NT2/D1 (cell line): ENCODE data around the gene CAMTA1.
"Not testable (repeated sequence)": the region's sequence is repeated elsewhere in the genome, so short reads cannot be mapped to it uniquely, and the experiment has no call there.

Experiments
- DNase-seq: peaks from one replicate; pipeline ENCODE4 v3.0.0-alpha.2; 2011; ENCODE audit warnings: low read depth, low spot score
- H3K27me3 ChIP-seq: 2 replicates; pipeline ENCODE4 v1.6.0; 2011; ENCODE audit warnings: mild to moderate bottlenecking; ENCODE audit not compliant: insufficient read length, insufficient read depth
- H3K36me3 ChIP-seq: 2 replicates; pipeline ENCODE4 v1.6.1; 2011; ENCODE audit warnings: mild to moderate bottlenecking, low read length, mixed read lengths; ENCODE audit not compliant: insufficient read depth, insufficient read length
- H3K4me1 ChIP-seq: 2 replicates; pipeline ENCODE4 v1.5.1; 2011; ENCODE audit not compliant: insufficient read depth, insufficient read length
- H3K4me3 ChIP-seq: 2 replicates; pipeline ENCODE4 v1.5.1; 2011; ENCODE audit warnings: low read depth; ENCODE audit not compliant: insufficient read length
- H3K9ac ChIP-seq: 2 replicates; pipeline ENCODE4 v1.6.0; 2011; ENCODE audit warnings: low read depth; ENCODE audit not compliant: insufficient read length
- H3K9me3 ChIP-seq: 2 replicates; pipeline ENCODE4 v1.5.1; 2011; ENCODE audit warnings: mild to moderate bottlenecking, low read length; ENCODE audit not compliant: insufficient read depth
- SUZ12 ChIP-seq: IDR thresholded peaks from 2 replicates; pipeline ENCODE4 v1.6.1; 2011; ENCODE audit not compliant: insufficient read length, insufficient read depth; ENCODE audit errors: extremely low read depth
- YY1 ChIP-seq: IDR thresholded peaks from 2 replicates; pipeline ENCODE4 v1.6.1; 2011; ENCODE audit not compliant: insufficient read length, insufficient read depth
- ZNF274 ChIP-seq: IDR thresholded peaks from 2 replicates; pipeline ENCODE4 v1.6.1; 2011; ENCODE audit warnings: mild to moderate bottlenecking, low read depth, low read length

CAMTA1 gene

GRCh38 chr1:7591565-7591964, 806.3 kb downstream of the CAMTA1 start:
- no peaks in the 10 kb centered on the region for H3K4me1 ChIP-seq
- no peak overlapping the region for H3K9ac ChIP-seq
- no peak for DNase-seq
- H3K36me3 ChIP-seq, result no peaks in the 10 kb centered on the region
- H3K9me3 ChIP-seq, result no peaks in the 10 kb centered on the region
- H3K27me3 ChIP-seq, result no peaks in the 10 kb centered on the region
- no peak for TF ChIP-seq SUZ12
- TF ChIP-seq ZNF274, result no peak
- no peak for TF ChIP-seq YY1
- H3K4me3 ChIP-seq, result no peak overlapping the region

GRCh38 chr1:7592120-7592798, 807.0 kb downstream of the CAMTA1 start:
- no peak for TF ChIP-seq ZNF274
- no peak for TF ChIP-seq SUZ12
- TF ChIP-seq YY1, result no peak
- no peak for DNase-seq
- no peaks in the 10 kb centered on the region for H3K27me3 ChIP-seq
- no peaks in the 10 kb centered on the region for H3K9me3 ChIP-seq
- H3K9ac ChIP-seq, result no peak overlapping the region
- H3K4me3 ChIP-seq, result no peak overlapping the region
- no peaks in the 10 kb centered on the region for H3K36me3 ChIP-seq
- H3K4me1 ChIP-seq, result no peaks in the 10 kb centered on the region

GRCh38 chr1:7594002-7594713, 808.9 kb downstream of the CAMTA1 start:
- TF ChIP-seq SUZ12 (no peak), YY1 (no peak), ZNF274 (no peak)
- Histone ChIP-seq H3K4me3 (no peak overlapping the region), H3K9ac (no peak overlapping the region), H3K36me3 (no peaks in the 10 kb centered on the region), H3K4me1 (no peaks in the 10 kb centered on the region), H3K27me3 (no peaks in the 10 kb centered on the region), H3K9me3 (no peaks in the 10 kb centered on the region)
- no peak for DNase-seq

- no peak for DNase-seq
- no peaks in the 10 kb centered on the region for H3K9me3 ChIP-seq
- H3K27me3 ChIP-seq, result no peaks in the 10 kb centered on the region
- H3K4me3 ChIP-seq, result no peak overlapping the region
- H3K4me1 ChIP-seq, result no peaks in the 10 kb centered on the region
- H3K36me3 ChIP-seq, result no peaks in the 10 kb centered on the region
- TF ChIP-seq YY1, result no peak
- TF ChIP-seq ZNF274, result no peak
- no peak for TF ChIP-seq SUZ12
- H3K9ac ChIP-seq, result no peak overlapping the region
Observed at GRCh38 chr1:7594714-7595295, 809.6 kb downstream of the CAMTA1 start.

- H3K9ac ChIP-seq, result no peak overlapping the region
- H3K9me3 ChIP-seq, result no peaks in the 10 kb centered on the region
- H3K27me3 ChIP-seq, result no peaks in the 10 kb centered on the region
- TF ChIP-seq ZNF274 (no peak), YY1 (no peak), SUZ12 (no peak)
- H3K4me3 ChIP-seq, result no peak overlapping the region
- no peaks in the 10 kb centered on the region for H3K36me3 ChIP-seq
- DNase-seq, result no peak
- H3K4me1 ChIP-seq, result no peaks in the 10 kb centered on the region
Observed at GRCh38 chr1:7595336-7595735, 810.1 kb downstream of the CAMTA1 start.

GRCh38 chr1:7596126-7596965, 811.1 kb downstream of the CAMTA1 start:
- Histone ChIP-seq H3K4me3 (no peak overlapping the region), H3K27me3 (no peaks in the 10 kb centered on the region), H3K9me3 (no peaks in the 10 kb centered on the region), H3K4me1 (no peaks in the 10 kb centered on the region), H3K36me3 (no peaks in the 10 kb centered on the region), H3K9ac (no peak overlapping the region)
- no peak for TF ChIP-seq SUZ12
- TF ChIP-seq ZNF274, result no peak
- TF ChIP-seq YY1, result no peak
- DNase-seq, result no peak

GRCh38 chr1:7598058-7598457, 812.8 kb downstream of the CAMTA1 start:
- H3K27me3 ChIP-seq, H3K9ac ChIP-seq, DNase-seq, H3K4me1 ChIP-seq, H3K4me3 ChIP-seq, H3K36me3 ChIP-seq, H3K9me3 ChIP-seq: not testable (repeated sequence)

- not testable (repeated sequence) for H3K36me3 ChIP-seq, H3K4me1 ChIP-seq, H3K9ac ChIP-seq, H3K27me3 ChIP-seq, H3K4me3 ChIP-seq, DNase-seq, H3K9me3 ChIP-seq
Observed at GRCh38 chr1:7604906-7605305, 819.7 kb downstream of the CAMTA1 start.
